Measurements from ENCODE around the gene CRHR2.

CRHR2 gene

GRCh38 chr7:30650421-30650808 is 31.8 kb downstream of the CRHR2 start:
- POLR2A ChIA-PET: no interaction called here

GRCh38 chr7:30649717-30650420 is 32.4 kb downstream of the CRHR2 start:
- H3K4me1 ChIP-seq (ENCODE audit: control extremely low read depth in 1 of 4, control insufficient read depth in 4 of 4, insufficient read depth in 4 of 4, low read length in 3 of 4): no peaks in the 10 kb centered on the region
- peaks cover 0 to 12% (median 2%) of the 10 kb centered on the region in 4 experiments for H3K36me3 ChIP-seq (ENCODE audit: control insufficient read depth in 4 of 4, insufficient read depth in 4 of 4, low read length in 3 of 4)
- H3K27ac ChIP-seq (ENCODE audit: insufficient read depth in 1 of 2, low read depth in 1 of 2, low read length in 2 of 2, poor library complexity in 1 of 2, severe bottlenecking in 2 of 2): no peak overlapping the region
- ChIA-PET POLR2A (no interaction called here), CTCF (interaction anchor here (0.8 kb wide), 1 partner anchor 9 kb away, joined by 3 read pairs; no protein-coding TSS in a partner anchor)
- WGBS (ENCODE audit: insufficient coverage): 98% methylated on average over 13 of the region's 13 CpGs
- H3K4me3 ChIP-seq (ENCODE audit: control insufficient read depth in 1 of 7, extremely low read depth in 1 of 7, insufficient read depth in 4 of 7, low read depth in 2 of 7, low read length in 6 of 7): no peak overlapping the region
- no peaks in the 10 kb centered on the region for H3K9me3 ChIP-seq (ENCODE audit: control extremely low read depth in 1 of 5, control insufficient read depth in 4 of 5, insufficient read depth in 2 of 5, low read depth in 1 of 5, low read length in 4 of 5)
- DNase-seq: no peak
- H3K27me3 ChIP-seq (replicated peaks in 2 of 5; ENCODE audit: control insufficient read depth in 4 of 5, insufficient read depth in 5 of 5, low read length in 4 of 5): no peaks in the 10 kb centered on the region

More at GRCh38 chr7:30650421-30650808, 31.8 kb downstream of the CRHR2 start:
- DNase-seq: no peak
- H3K27ac ChIP-seq (ENCODE audit: insufficient read depth in 1 of 2, low read depth in 1 of 2, low read length in 2 of 2, poor library complexity in 1 of 2, severe bottlenecking in 2 of 2): no peak overlapping the region
- no peaks in the 10 kb centered on the region for H3K4me1 ChIP-seq (ENCODE audit: control extremely low read depth in 1 of 4, control insufficient read depth in 4 of 4, insufficient read depth in 4 of 4, low read length in 3 of 4)
- H3K9me3 ChIP-seq (ENCODE audit: control extremely low read depth in 1 of 5, control insufficient read depth in 4 of 5, insufficient read depth in 2 of 5, low read depth in 1 of 5, low read length in 4 of 5): no peaks in the 10 kb centered on the region
- WGBS (ENCODE audit: insufficient coverage): 96% methylated on average over 7 of the region's 7 CpGs
- CTCF ChIA-PET: interaction anchor here (0.8 kb wide), 1 partner anchor 8 kb away, joined by 3 read pairs; no protein-coding TSS in a partner anchor
- H3K36me3 ChIP-seq (ENCODE audit: control insufficient read depth in 4 of 4, insufficient read depth in 4 of 4, low read length in 3 of 4): peaks cover 0 to 7% (median 0%) of the 10 kb centered on the region in 4 experiments
- H3K27me3 ChIP-seq (replicated peaks in 2 of 5; ENCODE audit: control insufficient read depth in 4 of 5, insufficient read depth in 5 of 5, low read length in 4 of 5): no peaks in the 10 kb centered on the region
- H3K4me3 ChIP-seq (ENCODE audit: control insufficient read depth in 1 of 7, extremely low read depth in 1 of 7, insufficient read depth in 4 of 7, low read depth in 2 of 7, low read length in 6 of 7): no peak overlapping the region

- no peaks in the 10 kb centered on the region for H3K27me3 ChIP-seq (replicated peaks in 2 of 5; ENCODE audit: control insufficient read depth in 4 of 5, insufficient read depth in 5 of 5, low read length in 4 of 5)
- H3K4me3 ChIP-seq (ENCODE audit: control insufficient read depth in 1 of 7, extremely low read depth in 1 of 7, insufficient read depth in 4 of 7, low read depth in 2 of 7, low read length in 6 of 7): no peak overlapping the region
- H3K9me3 ChIP-seq (ENCODE audit: control extremely low read depth in 1 of 5, control insufficient read depth in 4 of 5, insufficient read depth in 2 of 5, low read depth in 1 of 5, low read length in 4 of 5): no peaks in the 10 kb centered on the region
- no peak overlapping the region for H3K27ac ChIP-seq (ENCODE audit: insufficient read depth in 1 of 2, low read depth in 1 of 2, low read length in 2 of 2, poor library complexity in 1 of 2, severe bottlenecking in 2 of 2)
- 98% methylated on average over 12 of the region's 15 CpGs for WGBS (ENCODE audit: insufficient coverage)
- H3K4me1 ChIP-seq (ENCODE audit: control extremely low read depth in 1 of 4, control insufficient read depth in 4 of 4, insufficient read depth in 4 of 4, low read length in 3 of 4): no peaks in the 10 kb centered on the region
- DNase-seq: no peak
- CTCF ChIA-PET: no interaction called here
- POLR2A ChIA-PET: no interaction called here
- peaks cover 0 to 12% (median 3%) of the 10 kb centered on the region in 4 experiments for H3K36me3 ChIP-seq (ENCODE audit: control insufficient read depth in 4 of 4, insufficient read depth in 4 of 4, low read length in 3 of 4)
Observed at GRCh38 chr7:30648744-30649540, 33.3 kb downstream of the CRHR2 start.

- Histone ChIP-seq H3K9me3 (ENCODE audit: control extremely low read depth in 1 of 5, control insufficient read depth in 4 of 5, insufficient read depth in 2 of 5, low read depth in 1 of 5, low read length in 4 of 5) (no peaks in the 10 kb centered on the region), H3K27me3 (replicated peaks in 2 of 5; ENCODE audit: control insufficient read depth in 4 of 5, insufficient read depth in 5 of 5, low read length in 4 of 5) (no peaks in the 10 kb centered on the region), H3K27ac (ENCODE audit: insufficient read depth in 1 of 2, low read depth in 1 of 2, low read length in 2 of 2, poor library complexity in 1 of 2, severe bottlenecking in 2 of 2) (no peak overlapping the region), H3K4me3 (ENCODE audit: control insufficient read depth in 1 of 7, extremely low read depth in 1 of 7, insufficient read depth in 4 of 7, low read depth in 2 of 7, low read length in 6 of 7) (no peak overlapping the region), H3K36me3 (ENCODE audit: control insufficient read depth in 4 of 4, insufficient read depth in 4 of 4, low read length in 3 of 4) (peaks cover 0 to 17% (median 5%) of the 10 kb centered on the region in 4 experiments), H3K4me1 (ENCODE audit: control extremely low read depth in 1 of 4, control insufficient read depth in 4 of 4, insufficient read depth in 4 of 4, low read length in 3 of 4) (no peaks in the 10 kb centered on the region)
- 100% methylated on average over 8 of the region's 10 CpGs for WGBS (ENCODE audit: insufficient coverage)
- DNase-seq: no peak
- ChIA-PET POLR2A (no interaction called here), CTCF (interaction anchor here (1.3 kb wide), 1 partner anchor 32 kb away, joined by 3 read pairs; no protein-coding TSS in a partner anchor)
Observed at GRCh38 chr7:30647589-30648364, 34.5 kb downstream of the CRHR2 start.

GRCh38 chr7:30646154-30646553 is 36.1 kb downstream of the CRHR2 start:
- CTCF ChIA-PET: no interaction called here

GRCh38 chr7:30645661-30646060 is 36.6 kb downstream of the CRHR2 start:
- no peak for DNase-seq
- CTCF ChIA-PET: no interaction called here
- POLR2A ChIA-PET: no interaction called here
- Histone ChIP-seq H3K4me1 (ENCODE audit: control extremely low read depth in 1 of 4, control insufficient read depth in 4 of 4, insufficient read depth in 4 of 4, low read length in 3 of 4) (no peaks in the 10 kb centered on the region), H3K27me3 (replicated peaks in 2 of 5; ENCODE audit: control insufficient read depth in 4 of 5, insufficient read depth in 5 of 5, low read length in 4 of 5) (no peaks in the 10 kb centered on the region), H3K4me3 (ENCODE audit: control insufficient read depth in 1 of 7, extremely low read depth in 1 of 7, insufficient read depth in 4 of 7, low read depth in 2 of 7, low read length in 6 of 7) (no peak overlapping the region), H3K36me3 (ENCODE audit: control insufficient read depth in 4 of 4, insufficient read depth in 4 of 4, low read length in 3 of 4) (peaks cover 0 to 18% (median 6%) of the 10 kb centered on the region in 4 experiments), H3K27ac (ENCODE audit: insufficient read depth in 1 of 2, low read depth in 1 of 2, low read length in 2 of 2, poor library complexity in 1 of 2, severe bottlenecking in 2 of 2) (no peak overlapping the region), H3K9me3 (ENCODE audit: control extremely low read depth in 1 of 5, control insufficient read depth in 4 of 5, insufficient read depth in 2 of 5, low read depth in 1 of 5, low read length in 4 of 5) (no peaks in the 10 kb centered on the region)
- 83% methylated on average over 1 of the region's 3 CpGs for WGBS (ENCODE audit: insufficient coverage)

More at GRCh38 chr7:30646154-30646553, 36.1 kb downstream of the CRHR2 start:
- 93% methylated on average over 9 of the region's 12 CpGs for WGBS (ENCODE audit: insufficient coverage)
- Histone ChIP-seq H3K27me3 (replicated peaks in 2 of 5; ENCODE audit: control insufficient read depth in 4 of 5, insufficient read depth in 5 of 5, low read length in 4 of 5) (no peaks in the 10 kb centered on the region), H3K9me3 (ENCODE audit: control extremely low read depth in 1 of 5, control insufficient read depth in 4 of 5, insufficient read depth in 2 of 5, low read depth in 1 of 5, low read length in 4 of 5) (no peaks in the 10 kb centered on the region), H3K36me3 (ENCODE audit: control insufficient read depth in 4 of 4, insufficient read depth in 4 of 4, low read length in 3 of 4) (peaks cover 0 to 18% (median 6%) of the 10 kb centered on the region in 4 experiments), H3K4me3 (ENCODE audit: control insufficient read depth in 1 of 7, extremely low read depth in 1 of 7, insufficient read depth in 4 of 7, low read depth in 2 of 7, low read length in 6 of 7) (no peak overlapping the region), H3K4me1 (ENCODE audit: control extremely low read depth in 1 of 4, control insufficient read depth in 4 of 4, insufficient read depth in 4 of 4, low read length in 3 of 4) (no peaks in the 10 kb centered on the region), H3K27ac (ENCODE audit: insufficient read depth in 1 of 2, low read depth in 1 of 2, low read length in 2 of 2, poor library complexity in 1 of 2, severe bottlenecking in 2 of 2) (no peak overlapping the region)
- POLR2A ChIA-PET: no interaction called here
- no peak for DNase-seq
